NCI-H774 (cell line): ENCODE results near the gene FIS1.
"Not testable (repeated sequence)": the region's sequence is repeated elsewhere in the genome, so short reads cannot be mapped to it uniquely, and the experiment has no call there.

Source experiments
- DNase-seq: peaks from one replicate; lab custom pipeline; 2025; lab: John Stamatoyannopoulos, UW

Gene FIS1

DNA sequence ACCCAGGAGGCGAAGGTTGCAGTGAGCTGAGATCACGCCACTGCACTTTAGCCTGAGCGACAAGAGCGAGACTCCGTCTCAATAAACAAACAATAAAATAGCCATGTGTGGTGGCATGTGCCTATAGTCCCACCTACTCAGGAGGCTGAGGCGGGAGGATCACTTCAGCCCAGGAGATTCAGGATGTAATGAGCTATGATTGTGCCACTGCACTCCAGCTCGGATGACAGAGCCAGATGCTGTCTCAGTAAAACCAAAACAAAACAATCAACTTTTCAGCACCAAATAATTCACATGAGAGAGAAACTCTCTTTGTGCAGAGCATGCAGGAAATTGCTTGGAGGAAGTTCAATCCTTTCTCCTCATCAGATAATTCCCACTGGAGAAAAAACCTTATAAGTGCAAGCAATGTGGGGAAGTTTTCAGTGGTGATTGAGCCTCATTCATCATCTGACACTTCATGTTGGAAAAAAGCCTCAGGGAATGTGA is 13.4 kb upstream of the FIS1 start:
- no peak for DNase-seq

- no peak for DNase-seq
Observed at GRCh38 chr7:101255796-101256195, 10.9 kb upstream of the FIS1 start.

DNA sequence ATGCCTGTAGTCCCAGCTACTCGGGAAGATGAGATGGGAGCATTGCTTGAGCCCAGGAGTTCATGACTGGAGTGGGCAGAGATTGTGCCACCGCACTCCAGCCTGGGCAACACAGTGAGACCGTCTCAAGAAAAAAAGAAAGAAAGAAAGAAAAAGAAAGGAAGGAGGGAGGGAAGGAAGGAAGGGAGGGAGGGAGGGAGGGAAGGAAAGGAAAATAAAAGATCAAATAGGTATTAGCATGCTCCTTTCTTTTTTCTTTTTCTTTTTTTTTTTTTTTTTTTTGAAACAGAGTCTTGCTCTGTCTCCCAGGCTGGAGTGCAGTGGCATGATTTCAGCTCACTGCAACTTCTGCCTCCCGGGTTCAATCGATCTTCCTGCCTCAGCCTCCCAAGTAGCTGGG is 8.3 kb upstream of the FIS1 start:
- DNase-seq: not testable (repeated sequence)

DNA sequence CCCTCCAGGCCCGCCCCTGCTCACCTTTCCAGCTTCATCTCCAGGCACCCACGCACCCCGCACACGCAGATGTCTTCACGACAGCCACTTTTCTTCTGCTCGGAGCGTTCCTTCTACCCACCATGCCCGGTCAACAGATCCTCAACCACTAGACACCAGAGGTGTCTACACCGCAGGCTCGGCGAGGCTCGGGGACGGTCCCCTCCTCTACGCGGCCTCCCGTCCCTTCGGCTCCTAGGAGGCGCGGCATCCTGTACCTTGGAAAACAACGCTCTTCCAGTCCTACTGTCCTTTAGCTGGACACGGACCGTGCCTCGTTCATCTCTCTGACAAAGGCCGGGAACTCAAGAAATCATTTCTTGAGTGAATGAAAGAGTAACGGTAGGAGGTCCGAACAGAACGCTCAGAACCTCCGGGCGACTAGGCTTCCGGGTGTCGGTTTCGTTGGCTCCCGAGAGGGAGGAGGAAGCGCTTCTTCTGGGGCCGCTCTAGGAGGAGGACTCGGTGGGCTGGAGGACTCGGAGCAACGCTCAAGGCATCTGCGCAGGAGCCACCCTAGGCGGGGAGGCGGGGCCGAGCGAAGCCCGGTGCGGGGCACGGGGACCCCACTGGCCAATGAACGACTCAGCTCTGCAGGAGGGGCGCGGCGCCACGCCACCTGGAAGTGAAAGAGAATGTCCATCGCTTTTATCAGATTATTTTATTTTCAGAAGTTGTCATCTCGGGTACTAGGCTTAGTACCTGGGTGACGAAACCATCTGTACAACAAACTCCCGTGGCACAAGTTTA is 7.2 kb upstream of the FIS1 start:
- DNase-seq: peak; percentile 97

DNA sequence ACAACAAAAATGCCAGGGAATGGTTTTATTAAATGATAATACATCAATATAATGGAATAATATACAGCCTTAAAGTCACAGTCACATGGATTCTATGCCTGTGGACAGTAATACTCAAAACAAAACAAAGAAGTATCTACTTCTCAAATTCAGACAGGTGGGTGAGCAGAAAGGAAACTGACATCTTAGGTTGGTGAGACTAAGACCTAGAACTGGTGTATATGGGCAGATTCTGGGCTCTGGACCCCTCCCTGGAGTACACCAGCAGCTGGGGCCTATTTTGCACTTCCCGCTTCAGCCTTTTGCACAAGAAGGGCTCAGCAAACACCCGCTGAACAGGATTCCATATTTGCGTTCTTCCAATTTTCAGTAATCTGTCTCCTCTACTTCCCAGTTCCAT is 5.4 kb upstream of the FIS1 start:
- no peak for DNase-seq

DNA sequence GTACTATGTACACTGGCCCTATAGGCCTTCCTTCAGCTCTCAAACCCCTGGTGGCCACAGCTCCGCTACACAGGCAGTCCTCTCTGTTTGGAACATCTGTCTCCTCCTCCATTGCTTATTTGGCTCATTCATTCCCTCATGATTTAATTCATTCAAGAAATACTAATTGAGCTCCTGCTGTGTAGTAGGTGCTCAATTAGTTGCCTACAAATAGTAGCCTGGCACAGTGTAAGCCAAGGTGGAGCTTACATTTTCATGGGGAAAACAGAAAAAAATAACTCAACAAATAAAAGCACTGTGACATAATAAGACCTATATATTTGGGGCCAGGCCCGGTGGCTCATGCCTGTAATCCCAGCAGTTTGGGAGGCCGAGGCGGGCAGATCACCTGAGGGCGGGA is 3.4 kb upstream of the FIS1 start:
- no peak for DNase-seq

GRCh38 chr7:101245147-101245668 is 327 bp upstream of the FIS1 start:
- no peak for DNase-seq

GRCh38 chr7:101243646-101244374 is 1.1 kb downstream of the FIS1 start:
- no peak for DNase-seq

- DNase-seq: no peak
Observed at GRCh38 chr7:101241443-101242349, 3.2 kb downstream of the FIS1 start.

GRCh38 chr7:101241015-101241363 is 3.9 kb downstream of the FIS1 start:
- DNase-seq: no peak

DNA sequence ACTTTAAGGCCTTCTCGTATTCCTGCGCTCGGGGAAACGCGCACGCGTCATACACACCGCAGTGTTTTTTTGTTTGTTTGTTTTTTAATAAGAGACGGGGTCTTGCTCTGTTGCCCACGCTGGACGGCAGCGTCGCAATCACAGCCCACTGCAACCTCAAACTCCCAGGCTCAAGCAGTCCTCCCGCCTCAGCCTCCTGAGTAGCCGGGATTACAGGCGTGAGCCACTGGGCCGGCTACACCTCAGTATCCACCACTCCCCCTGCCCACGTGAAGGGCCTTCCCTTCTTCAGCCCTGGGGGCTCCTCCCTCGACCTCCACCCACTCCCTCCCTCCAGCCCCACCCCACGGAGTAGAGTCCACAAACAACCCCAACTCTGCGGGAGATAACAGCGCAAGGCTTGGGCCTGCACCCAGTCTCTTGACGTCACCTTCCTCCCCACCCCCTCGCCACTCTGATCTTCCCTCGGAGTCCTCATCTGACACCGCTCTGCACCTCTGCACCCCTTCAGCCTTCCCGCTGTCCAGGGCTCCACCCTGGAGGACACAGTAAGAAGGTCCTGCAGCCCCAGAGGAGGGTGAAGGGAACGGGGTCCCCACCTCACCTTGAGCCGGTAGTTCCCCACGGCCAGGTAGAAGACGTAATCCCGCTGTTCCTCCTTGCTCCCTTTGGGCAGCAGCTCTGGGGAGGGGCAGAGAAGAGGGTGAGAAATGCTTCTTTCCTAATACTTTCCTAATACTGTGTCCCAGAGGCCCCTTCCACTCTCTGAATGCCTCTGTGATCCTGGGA is 4.5 kb downstream of the FIS1 start:
- DNase-seq: no peak

DNA sequence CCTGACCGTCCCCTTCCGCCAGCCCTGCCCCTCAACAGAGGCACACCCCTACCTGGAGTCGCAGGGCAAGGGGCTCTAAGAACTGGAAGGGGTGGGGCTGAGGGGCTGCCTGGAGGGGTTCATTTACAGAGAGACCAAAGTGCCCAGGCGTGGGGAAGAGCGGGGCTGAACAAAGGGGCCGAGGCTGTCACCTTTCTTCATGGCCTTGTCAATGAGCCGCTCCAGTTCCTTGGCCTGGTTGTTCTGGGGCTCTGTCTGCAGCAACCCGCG is 5.0 kb downstream of the FIS1 start:
- DNase-seq: no peak

DNA sequence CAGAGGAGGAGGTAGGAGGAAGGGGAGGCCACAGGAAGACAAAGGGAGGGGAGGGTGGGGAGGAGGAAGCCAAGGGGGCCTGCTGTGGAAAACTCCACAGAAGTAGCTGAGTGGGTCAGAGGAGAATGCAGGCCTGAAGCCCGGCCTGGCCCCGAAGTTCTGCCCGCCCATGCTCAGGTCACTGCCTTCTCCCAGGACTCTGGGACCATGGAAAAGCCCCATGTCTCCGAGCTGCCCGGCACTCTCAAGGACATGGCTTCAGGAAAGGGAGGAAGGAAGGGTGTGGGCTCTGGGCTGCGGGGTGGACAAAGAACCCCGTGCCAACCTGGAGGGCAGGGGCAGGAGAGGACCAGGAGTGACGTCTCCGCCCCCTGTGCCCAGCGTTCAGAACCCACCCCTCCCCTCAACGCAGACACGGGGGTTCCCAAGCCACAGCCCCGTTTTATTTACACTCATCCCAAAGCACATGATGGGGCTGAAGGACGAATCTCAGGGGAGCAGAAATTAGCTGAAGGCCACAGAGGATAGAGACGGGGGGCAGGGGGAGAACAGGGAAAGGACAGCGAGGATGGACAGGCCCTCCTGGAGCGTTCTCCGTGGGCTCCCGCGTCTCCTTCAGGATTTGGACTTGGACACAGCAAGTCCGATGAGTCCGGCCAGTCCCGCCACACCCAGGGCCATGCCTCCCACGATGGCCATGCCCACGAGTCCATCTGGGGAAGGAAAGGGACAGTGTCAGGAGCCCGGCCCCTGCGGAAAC is 5.5 kb downstream of the FIS1 start:
- DNase-seq: no peak

GRCh38 chr7:101238226-101239182 is 6.4 kb downstream of the FIS1 start:
- no peak for DNase-seq

DNA sequence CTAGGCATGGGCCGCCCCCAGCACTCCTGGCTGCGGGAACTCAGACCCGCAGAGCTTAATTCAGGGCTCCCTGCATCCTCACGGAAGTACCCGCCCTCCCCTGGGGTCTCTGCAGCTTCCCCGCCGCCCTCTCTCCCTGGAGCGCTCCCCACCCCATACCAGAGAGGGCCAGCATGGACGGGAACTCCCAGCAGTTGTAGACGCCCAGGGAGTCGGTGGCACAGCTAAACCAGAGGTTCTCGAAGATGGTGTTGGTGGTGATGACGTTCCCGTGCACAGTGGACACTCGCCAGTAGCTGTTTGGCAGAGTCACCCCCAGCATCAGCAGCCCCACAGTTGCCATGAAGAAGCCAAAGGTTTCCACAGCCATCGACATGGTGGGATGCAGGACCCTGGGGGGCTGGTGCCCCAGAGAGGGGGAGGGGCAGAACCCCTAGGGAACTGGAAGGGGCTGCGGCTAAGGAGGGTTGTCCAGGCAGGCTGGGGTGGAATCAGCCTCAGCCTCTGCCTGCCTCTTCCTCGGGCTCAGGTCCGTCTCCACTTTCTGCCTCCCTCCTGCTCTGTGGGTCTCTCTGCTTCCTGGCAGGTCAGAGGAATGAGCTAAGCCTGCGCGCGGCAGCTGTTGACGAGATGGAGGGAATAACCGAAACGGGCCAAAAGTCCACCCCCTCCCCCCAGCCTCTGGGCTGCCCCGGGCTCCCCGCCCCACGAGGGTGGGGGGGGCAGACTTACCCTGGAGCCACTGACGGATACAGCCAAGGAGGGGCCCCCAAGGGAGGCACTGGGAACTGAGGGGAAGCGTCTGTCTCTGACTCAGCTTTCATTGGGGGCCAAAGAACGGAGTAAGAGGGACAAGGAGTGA is 7.4 kb downstream of the FIS1 start, which contains the start of gene CLDN15:
TSS of gene CLDN15 (minus strand) at position 597 of the 862 bp plus-strand sequence. CDS start at position 376, 221 bp downstream.
- DNase-seq: no peak

GRCh38 chr7:101236292-101236835 is 8.5 kb downstream of the FIS1 start:
- DNase-seq: no peak

DNA sequence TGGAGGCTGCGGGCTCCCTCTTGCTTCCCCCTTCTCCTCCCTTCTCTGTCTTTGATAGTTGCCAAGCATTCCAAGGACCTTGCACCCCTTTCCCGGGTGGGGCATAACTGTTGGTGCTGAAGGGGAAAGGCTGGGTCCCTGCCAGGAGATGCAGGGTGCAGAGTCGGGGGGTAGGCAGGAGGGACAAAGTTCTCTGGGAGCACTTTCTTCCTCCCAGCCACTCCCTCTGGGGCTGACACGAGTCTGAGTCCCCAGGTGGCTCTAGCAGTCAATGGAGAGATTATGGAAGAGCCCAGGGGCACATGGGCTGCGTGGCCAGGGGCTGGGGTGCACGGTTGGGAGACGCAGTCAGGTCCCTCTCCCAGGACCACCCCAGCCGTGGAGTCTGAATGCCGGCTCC is 9.4 kb downstream of the FIS1 start:
- no peak for DNase-seq

GRCh38 chr7:101235050-101235449 is 9.8 kb downstream of the FIS1 start:
- DNase-seq: no peak
